GM06990 (cell line): ENCODE results near the gene EPO.

Experiments used
- DNase-seq: peaks from one replicate; pipeline ENCODE4 v3.0.0-alpha.2; 2011; ENCODE audit not compliant: insufficient read length; ENCODE audit errors: extremely low read depth
- H3K27me3 ChIP-seq: replicated peaks from 2 replicates; pipeline ENCODE4 v1.6.0; 2011; ENCODE audit warnings: low read length; ENCODE audit not compliant: control insufficient read depth, insufficient read depth
- H3K36me3 ChIP-seq: 2 replicates; pipeline ENCODE4 v1.5.1; 2011; ENCODE audit warnings: low read length; ENCODE audit not compliant: control insufficient read depth, insufficient read depth
- H3K4me3 ChIP-seq: replicated peaks from 2 replicates; pipeline ENCODE4 v1.5.1; 2011; ENCODE audit warnings: low read depth, mild to moderate bottlenecking, control low read depth, low read length
- TF ChIP-seq, protein P1 (sequence below): IDR thresholded peaks from 2 replicates; pipeline ENCODE4 v1.5.1; 2011; ENCODE audit warnings: low read length, control low read depth, mild to moderate bottlenecking, inconsistent platforms; ENCODE audit not compliant: insufficient read depth, poor library complexity, severe bottlenecking

The EPO gene

DNA sequence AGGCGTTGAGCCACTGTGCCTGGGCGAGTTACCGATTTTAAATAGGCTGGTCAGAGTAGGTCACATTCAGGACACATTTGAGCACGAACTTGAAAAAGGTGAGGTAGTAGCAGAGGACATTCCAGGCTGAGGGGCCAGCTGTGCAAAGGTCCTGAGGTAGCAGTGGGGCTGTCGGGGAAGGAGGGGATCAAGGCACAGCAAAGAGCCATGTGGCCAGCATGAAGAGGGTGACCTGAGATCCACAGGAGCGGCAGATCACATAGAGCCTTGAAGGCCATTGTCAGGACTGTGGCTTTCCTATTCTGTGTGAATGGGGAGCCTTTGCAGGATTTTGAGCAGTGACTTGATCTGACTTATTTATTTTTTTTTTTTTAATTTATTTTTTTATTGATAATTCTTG, 19.7 kb downstream of the EPO start:
- DNase-seq = no peak
- TF ChIP-seq, protein P1, sequence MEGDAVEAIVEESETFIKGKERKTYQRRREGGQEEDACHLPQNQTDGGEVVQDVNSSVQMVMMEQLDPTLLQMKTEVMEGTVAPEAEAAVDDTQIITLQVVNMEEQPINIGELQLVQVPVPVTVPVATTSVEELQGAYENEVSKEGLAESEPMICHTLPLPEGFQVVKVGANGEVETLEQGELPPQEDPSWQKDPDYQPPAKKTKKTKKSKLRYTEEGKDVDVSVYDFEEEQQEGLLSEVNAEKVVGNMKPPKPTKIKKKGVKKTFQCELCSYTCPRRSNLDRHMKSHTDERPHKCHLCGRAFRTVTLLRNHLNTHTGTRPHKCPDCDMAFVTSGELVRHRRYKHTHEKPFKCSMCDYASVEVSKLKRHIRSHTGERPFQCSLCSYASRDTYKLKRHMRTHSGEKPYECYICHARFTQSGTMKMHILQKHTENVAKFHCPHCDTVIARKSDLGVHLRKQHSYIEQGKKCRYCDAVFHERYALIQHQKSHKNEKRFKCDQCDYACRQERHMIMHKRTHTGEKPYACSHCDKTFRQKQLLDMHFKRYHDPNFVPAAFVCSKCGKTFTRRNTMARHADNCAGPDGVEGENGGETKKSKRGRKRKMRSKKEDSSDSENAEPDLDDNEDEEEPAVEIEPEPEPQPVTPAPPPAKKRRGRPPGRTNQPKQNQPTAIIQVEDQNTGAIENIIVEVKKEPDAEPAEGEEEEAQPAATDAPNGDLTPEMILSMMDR = no peak
- Histone ChIP-seq H3K36me3 (no peaks in the 10 kb centered on the region), H3K4me3 (no peak overlapping the region), H3K27me3 (no peaks in the 10 kb centered on the region)

DNA sequence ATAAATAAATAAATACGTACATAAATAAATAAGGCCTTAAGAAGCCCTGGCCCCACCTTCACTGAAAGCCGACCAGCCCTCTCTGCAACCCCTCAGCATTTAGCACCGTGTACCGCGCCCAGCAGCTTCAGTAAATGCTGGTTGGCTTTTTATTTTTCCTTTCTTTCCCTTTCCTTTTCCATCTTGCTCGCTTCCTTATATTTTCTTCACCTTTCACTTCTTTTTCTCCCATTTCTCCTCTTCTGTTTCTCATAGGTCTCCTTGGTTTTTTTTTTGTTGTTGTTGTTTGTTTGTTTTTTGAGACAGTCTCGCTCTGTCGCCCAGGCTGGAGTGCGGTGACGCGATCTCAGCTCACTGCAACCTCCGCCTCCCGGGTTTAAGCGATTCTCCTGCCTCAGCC, 24.3 kb downstream of the EPO start:
- Histone ChIP-seq H3K36me3 (no peaks in the 10 kb centered on the region), H3K4me3 (no peak overlapping the region)
- TF ChIP-seq, protein P1 = no peak

DNA sequence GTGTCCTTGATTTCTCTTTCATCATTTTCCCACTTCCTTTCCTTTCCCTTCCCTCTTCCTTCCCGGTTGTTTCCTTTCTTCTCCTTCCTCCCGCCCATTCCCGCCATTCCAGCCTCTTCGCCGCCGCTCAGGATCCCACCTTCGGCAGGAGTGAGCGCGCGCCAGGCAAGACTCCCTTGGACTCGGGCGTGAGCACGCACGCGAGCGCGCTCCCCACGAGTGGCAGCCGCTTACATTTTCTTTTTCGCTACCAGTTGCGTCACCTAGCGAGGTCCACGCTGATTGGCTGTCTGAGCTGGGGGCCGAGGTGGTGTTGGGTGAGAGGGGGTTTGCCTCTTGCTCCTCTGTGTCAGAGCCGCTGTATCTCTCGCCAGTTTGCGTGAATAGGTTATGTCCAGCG, 24.9 kb downstream of the EPO start:
- peak; percentile 65 for DNase-seq
- TF ChIP-seq, protein P1 = no peak
- H3K27me3 ChIP-seq = no peaks in the 10 kb centered on the region
- no peak overlapping the region for H3K4me3 ChIP-seq
- H3K36me3 ChIP-seq = no peaks in the 10 kb centered on the region

More for the DNA sequence above, 24.3 kb downstream of the EPO start:
- DNase-seq = no peak
- H3K27me3 ChIP-seq = no peaks in the 10 kb centered on the region

DNA sequence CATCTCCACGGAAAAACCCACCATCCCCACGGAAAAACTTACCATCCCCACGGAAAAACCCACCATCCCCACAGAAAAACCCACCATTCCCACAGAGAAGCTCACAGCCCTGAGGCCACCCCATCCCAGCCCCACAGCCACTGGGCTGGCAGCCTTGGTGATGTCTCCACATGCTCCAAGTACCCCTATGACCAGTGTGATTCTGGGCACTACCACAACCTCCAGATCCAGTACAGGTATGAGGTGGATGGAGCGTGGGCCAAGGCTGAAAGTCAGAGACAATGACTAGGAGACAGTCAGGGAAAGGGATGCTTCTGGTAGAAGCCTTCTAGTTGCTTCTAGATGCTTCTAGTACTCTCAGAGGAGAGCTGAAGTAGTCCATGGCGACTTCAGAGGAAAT, 32.7 kb downstream of the EPO start:
- no peak overlapping the region for H3K4me3 ChIP-seq
- H3K36me3 ChIP-seq = no peaks in the 10 kb centered on the region
- TF ChIP-seq, protein P1 = no peak
- DNase-seq = no peak
- H3K27me3 ChIP-seq = no peaks in the 10 kb centered on the region

DNA sequence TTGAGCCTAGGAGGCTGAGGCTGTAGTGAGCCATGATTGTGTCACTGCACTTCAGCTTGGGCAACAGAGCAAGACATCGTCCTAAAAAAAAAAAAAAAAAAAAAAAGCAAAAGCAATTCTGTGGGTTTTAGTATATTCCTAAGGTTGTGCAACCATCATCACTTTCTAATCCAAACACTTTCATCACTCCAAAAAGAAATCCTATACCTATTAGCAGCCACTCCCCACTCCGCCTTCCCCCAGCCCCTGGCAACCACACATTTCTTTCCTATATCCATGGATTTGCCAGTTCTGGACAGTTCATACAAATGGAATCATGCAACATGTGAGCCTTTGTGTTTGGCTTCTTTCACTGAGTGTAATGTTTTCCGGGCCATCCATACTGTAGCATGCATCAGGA, 33.5 kb downstream of the EPO start:
- Histone ChIP-seq H3K4me3 (no peak overlapping the region), H3K36me3 (no peaks in the 10 kb centered on the region), H3K27me3 (no peaks in the 10 kb centered on the region)
- no peak for DNase-seq
- TF ChIP-seq, protein P1 = no peak
